GM19372 (cell line): Measurements from ENCODE around the gene IGFBP6.
A peak's percentile ranks its signal among the peaks of the same experiment; 100 is the strongest.

ENCODE experiments used
- ATAC-seq: cut with Tn5 transposase; IDR thresholded peaks from one replicate; pipeline ENCODE4 v1.9.1; 2021; ENCODE audit warnings: mild to moderate bottlenecking, low read depth, moderate library complexity; ENCODE audit not compliant: unreplicated experiment

Gene IGFBP6

GRCh38 chr12:53069621-53070410 lies 27.7 kb upstream of the IGFBP6 start:
- no peak for ATAC-seq

GRCh38 chr12:53070877-53071492 lies 26.5 kb upstream of the IGFBP6 start:
- ATAC-seq, result no peak

GRCh38 chr12:53071591-53072551 lies 25.6 kb upstream of the IGFBP6 start:
- ATAC-seq, result no peak

GRCh38 chr12:53073881-53074280 lies 23.6 kb upstream of the IGFBP6 start:
- ATAC-seq, result no peak

- no peak for ATAC-seq
Measured at GRCh38 chr12:53074283-53074998, 23.0 kb upstream of the IGFBP6 start.

- no peak for ATAC-seq
Measured at GRCh38 chr12:53074999-53075370, 22.5 kb upstream of the IGFBP6 start.

GRCh38 chr12:53076461-53076860 lies 21.0 kb upstream of the IGFBP6 start:
- no peak for ATAC-seq

GRCh38 chr12:53077030-53077429 lies 20.4 kb upstream of the IGFBP6 start:
- ATAC-seq, result no peak

GRCh38 chr12:53078425-53079225 lies 18.8 kb upstream of the IGFBP6 start:
- ATAC-seq, result peak; percentile 7

GRCh38 chr12:53079226-53080117 lies 18.0 kb upstream of the IGFBP6 start, which contains the start of gene SPRYD3:
TSS of gene SPRYD3 (minus strand) at chr12:53079390. CDS start at chr12:53079333, 57 bp downstream.
- ATAC-seq, result peak; percentile 98

- ATAC-seq, result no peak
Measured at GRCh38 chr12:53082637-53083175, 14.8 kb upstream of the IGFBP6 start.

GRCh38 chr12:53086361-53086760 lies 11.1 kb upstream of the IGFBP6 start:
- no peak for ATAC-seq

GRCh38 chr12:53090105-53090504 lies 7.4 kb upstream of the IGFBP6 start:
- no peak for ATAC-seq

GRCh38 chr12:53090554-53090953 lies 6.9 kb upstream of the IGFBP6 start:
- no peak for ATAC-seq

- no peak for ATAC-seq
Measured at GRCh38 chr12:53091756-53092155, 5.7 kb upstream of the IGFBP6 start.

- ATAC-seq, result no peak
Measured at GRCh38 chr12:53093777-53094393, 3.6 kb upstream of the IGFBP6 start.

GRCh38 chr12:53094394-53094787 lies 3.1 kb upstream of the IGFBP6 start:
- ATAC-seq, result no peak
